Effector memory CD4-positive, alpha-beta T cell (primary cell): Measurements from ENCODE around the gene FOXJ3.

ENCODE experiments used
- DNase-seq, 3 donors: peaks; one replicate each; pipeline ENCODE4 v3.0.0-alpha.2; 2020
- H3K27ac ChIP-seq: 2 replicates; pipeline ENCODE4 v1.7.0; 2013; ENCODE audit warnings: mild to moderate bottlenecking, low read length, moderate library complexity; ENCODE audit not compliant: insufficient read depth, poor library complexity, severe bottlenecking
- H3K27me3 ChIP-seq: replicated peaks from 2 replicates; pipeline ENCODE4 v1.7.0; 2013; ENCODE audit warnings: mild to moderate bottlenecking, low read length; ENCODE audit not compliant: insufficient read depth, control insufficient read depth, poor library complexity, severe bottlenecking
- H3K36me3 ChIP-seq: 2 replicates; pipeline ENCODE4 v1.7.0; 2013; ENCODE audit warnings: mild to moderate bottlenecking, low read length, moderate library complexity; ENCODE audit not compliant: control insufficient read depth, insufficient read depth
- H3K4me1 ChIP-seq: 2 replicates; pipeline ENCODE4 v1.7.0; 2013; ENCODE audit warnings: low read length, mild to moderate bottlenecking; ENCODE audit not compliant: control insufficient read depth, insufficient read depth, poor library complexity, severe bottlenecking
- H3K4me3 ChIP-seq: 2 replicates; pipeline ENCODE4 v1.7.0; 2013; ENCODE audit warnings: low read length, low read depth, mild to moderate bottlenecking; ENCODE audit not compliant: insufficient read depth, poor library complexity, severe bottlenecking
- H3K9me3 ChIP-seq: 2 replicates; pipeline ENCODE4 v1.7.0; 2013; ENCODE audit warnings: mild to moderate bottlenecking, low read length, moderate library complexity; ENCODE audit not compliant: control insufficient read depth

FOXJ3 gene

GRCh38 chr1:42173961-42174735 is 160.9 kb downstream of the FOXJ3 start:
- no peak overlapping the region for H3K27ac ChIP-seq
- no peaks in the 10 kb centered on the region for H3K9me3 ChIP-seq
- peaks cover under 1% of the 10 kb centered on the region for H3K36me3 ChIP-seq
- H3K4me3 ChIP-seq: no peak overlapping the region
- H3K4me1 ChIP-seq: no peaks in the 10 kb centered on the region
- H3K27me3 ChIP-seq: no peaks in the 10 kb centered on the region
- no peak for DNase-seq

GRCh38 chr1:42173155-42173933 is 161.7 kb downstream of the FOXJ3 start:
- no peaks in the 10 kb centered on the region for H3K9me3 ChIP-seq
- no peak overlapping the region for H3K27ac ChIP-seq
- no peaks in the 10 kb centered on the region for H3K36me3 ChIP-seq
- no peaks in the 10 kb centered on the region for H3K27me3 ChIP-seq
- no peak overlapping the region for H3K4me3 ChIP-seq
- peak; percentile 19 to 46 (median 29) for DNase-seq
- H3K4me1 ChIP-seq: no peaks in the 10 kb centered on the region

- DNase-seq: no peak
- H3K27ac ChIP-seq: no peak overlapping the region
- no peaks in the 10 kb centered on the region for H3K9me3 ChIP-seq
- no peak overlapping the region for H3K4me3 ChIP-seq
- H3K4me1 ChIP-seq: no peaks in the 10 kb centered on the region
- H3K36me3 ChIP-seq: no peaks in the 10 kb centered on the region
- no peaks in the 10 kb centered on the region for H3K27me3 ChIP-seq
Observed at GRCh38 chr1:42172381-42173133, 162.5 kb downstream of the FOXJ3 start.

GRCh38 chr1:42171679-42172266 is 163.3 kb downstream of the FOXJ3 start:
- no peak for DNase-seq
- Histone ChIP-seq H3K27me3 (no peaks in the 10 kb centered on the region), H3K36me3 (no peaks in the 10 kb centered on the region), H3K9me3 (no peaks in the 10 kb centered on the region), H3K4me1 (no peaks in the 10 kb centered on the region), H3K4me3 (no peak overlapping the region), H3K27ac (no peak overlapping the region)

- DNase-seq: no peak
- Histone ChIP-seq H3K27ac (no peak overlapping the region), H3K27me3 (no peaks in the 10 kb centered on the region), H3K36me3 (no peaks in the 10 kb centered on the region), H3K4me1 (no peaks in the 10 kb centered on the region), H3K4me3 (no peak overlapping the region), H3K9me3 (no peaks in the 10 kb centered on the region)
Observed at GRCh38 chr1:42170779-42171621, 164.0 kb downstream of the FOXJ3 start.

- Histone ChIP-seq H3K27me3 (no peaks in the 10 kb centered on the region), H3K9me3 (no peaks in the 10 kb centered on the region), H3K4me3 (no peak overlapping the region), H3K36me3 (no peaks in the 10 kb centered on the region), H3K4me1 (no peaks in the 10 kb centered on the region), H3K27ac (no peak overlapping the region)
- no peak for DNase-seq
Observed at GRCh38 chr1:42168763-42169162, 166.3 kb downstream of the FOXJ3 start.

GRCh38 chr1:42168391-42168670 is 166.7 kb downstream of the FOXJ3 start:
- H3K4me3 ChIP-seq: no peak overlapping the region
- H3K27ac ChIP-seq: no peak overlapping the region
- no peaks in the 10 kb centered on the region for H3K36me3 ChIP-seq
- H3K4me1 ChIP-seq: no peaks in the 10 kb centered on the region
- no peaks in the 10 kb centered on the region for H3K9me3 ChIP-seq
- DNase-seq: no peak
- no peaks in the 10 kb centered on the region for H3K27me3 ChIP-seq

GRCh38 chr1:42167611-42168390 is 167.2 kb downstream of the FOXJ3 start:
- H3K36me3 ChIP-seq: no peaks in the 10 kb centered on the region
- DNase-seq: no peak
- H3K9me3 ChIP-seq: no peaks in the 10 kb centered on the region
- H3K27me3 ChIP-seq: no peaks in the 10 kb centered on the region
- no peak overlapping the region for H3K4me3 ChIP-seq
- no peaks in the 10 kb centered on the region for H3K4me1 ChIP-seq
- no peak overlapping the region for H3K27ac ChIP-seq
